Rectal smooth muscle tissue (tissue), 1 donor: ENCODE data around the gene DAZAP1.
A peak's percentile ranks its signal among the peaks of the same experiment; 100 is the strongest.

ENCODE experiments used
- H3K27ac ChIP-seq: one replicate; pipeline ENCODE4 v1.7.0; 2013; ENCODE audit warnings: low read depth, low read length, inconsistent platforms
- H3K27me3 ChIP-seq: one replicate; pipeline ENCODE4 v1.7.0; 2013; ENCODE audit warnings: low read length; ENCODE audit not compliant: control insufficient read depth, insufficient read depth
- H3K36me3 ChIP-seq: one replicate; pipeline ENCODE4 v1.7.0; 2013; ENCODE audit warnings: low read length; ENCODE audit not compliant: control insufficient read depth, insufficient read depth
- H3K4me1 ChIP-seq: one replicate; pipeline ENCODE4 v1.7.0; 2013; ENCODE audit warnings: low read length; ENCODE audit not compliant: control insufficient read depth, insufficient read depth
- H3K4me3 ChIP-seq: one replicate; pipeline ENCODE4 v1.7.0; 2013; ENCODE audit warnings: low read length
- H3K9ac ChIP-seq: one replicate; pipeline ENCODE4 v1.7.0; 2013; ENCODE audit warnings: low read length

DAZAP1 gene

DNA sequence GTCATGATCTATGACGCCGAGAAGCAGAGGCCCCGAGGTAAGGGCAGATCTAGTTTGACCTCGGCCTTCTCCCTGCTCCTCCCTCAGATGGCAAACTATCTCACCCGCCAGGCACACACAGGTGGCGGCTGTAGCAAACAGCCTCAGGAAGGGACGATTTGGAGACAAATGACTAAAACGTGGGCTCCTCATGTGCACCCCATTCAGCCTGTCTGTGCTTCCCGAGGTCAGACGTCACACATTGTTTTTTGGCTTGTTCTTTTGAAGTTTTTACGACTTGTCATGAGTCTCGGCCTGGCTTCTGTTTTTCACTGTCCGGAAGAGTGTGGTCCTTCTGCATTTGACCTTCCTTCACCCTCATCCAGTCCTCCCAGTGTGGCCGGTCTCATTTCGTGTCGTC is 15.0 kb downstream of the DAZAP1 start:
- Histone ChIP-seq H3K27ac (peak overlapping the region; percentile 63), H3K9ac (no peak overlapping the region), H3K27me3 (no peaks in the 10 kb centered on the region), H3K4me3 (no peak overlapping the region), H3K4me1 (peaks cover 7% of the 10 kb centered on the region), H3K36me3 (peaks cover 42% of the 10 kb centered on the region)

DNA sequence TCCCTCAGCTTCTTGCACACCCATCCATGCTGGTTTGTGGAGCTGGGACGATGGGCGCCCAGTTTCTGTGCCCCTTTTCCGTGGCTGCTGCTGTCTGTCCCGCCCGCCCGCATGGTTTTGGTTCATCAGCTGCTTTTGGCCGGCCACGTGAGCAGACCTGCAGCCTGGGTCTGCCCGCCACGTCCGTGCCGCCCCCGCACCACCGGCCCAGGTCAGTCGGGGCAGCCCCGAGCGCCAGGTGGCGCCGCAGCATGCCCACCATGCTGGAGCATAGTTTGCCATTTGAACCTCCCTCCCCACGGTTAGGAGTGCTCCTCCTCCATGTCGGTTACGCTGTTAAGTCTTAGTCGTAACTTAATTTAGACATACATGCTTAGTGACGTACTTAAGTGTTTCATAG is 15.6 kb downstream of the DAZAP1 start:
- H3K4me3 ChIP-seq, result no peak overlapping the region
- peaks cover 7% of the 10 kb centered on the region for H3K4me1 ChIP-seq
- H3K36me3 ChIP-seq, result peaks cover 42% of the 10 kb centered on the region
- peak overlapping the region; percentile 33 for H3K27ac ChIP-seq
- no peak overlapping the region for H3K9ac ChIP-seq
- no peaks in the 10 kb centered on the region for H3K27me3 ChIP-seq

DNA sequence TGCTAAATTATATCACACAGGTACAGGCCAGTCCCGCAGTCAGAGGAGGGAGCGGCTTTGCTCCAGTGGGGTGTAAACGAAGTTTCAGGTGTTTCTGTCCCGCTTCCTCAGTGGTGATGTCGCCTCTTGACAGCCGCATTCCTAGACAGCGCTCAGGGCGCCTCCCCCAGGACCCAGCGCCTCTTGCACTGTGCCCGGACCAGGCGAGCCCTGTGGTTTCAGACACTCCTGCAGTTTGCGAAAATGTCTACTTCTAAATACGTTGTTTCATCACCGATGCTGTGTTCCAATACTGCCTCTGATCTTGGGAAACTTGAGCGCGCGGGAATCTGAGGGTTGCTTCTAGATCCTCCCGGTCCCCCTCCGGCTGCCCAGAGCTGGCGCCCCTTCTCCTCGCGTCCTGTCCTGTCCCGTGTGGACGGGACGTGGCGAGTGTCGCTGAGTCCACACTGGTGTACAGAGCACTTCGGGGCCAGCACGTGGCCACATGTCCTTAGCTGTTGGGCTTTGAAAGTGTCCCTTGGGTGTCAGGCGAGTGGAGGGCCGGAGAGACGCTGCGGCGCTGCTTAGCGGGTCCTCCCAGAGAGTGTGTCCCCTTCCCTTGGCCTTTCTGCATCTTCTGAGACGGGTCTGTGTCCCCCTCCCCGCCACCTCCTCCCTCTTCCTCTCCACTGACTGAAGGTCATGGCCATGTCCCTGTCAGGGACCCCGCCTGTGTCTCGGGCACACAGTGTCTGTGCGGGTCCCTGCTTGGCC is 16.2 kb downstream of the DAZAP1 start:
- Histone ChIP-seq H3K27me3 (no peaks in the 10 kb centered on the region), H3K4me3 (no peak overlapping the region), H3K27ac (no peak overlapping the region), H3K9ac (no peak overlapping the region), H3K4me1 (peaks cover 7% of the 10 kb centered on the region), H3K36me3 (peaks cover 44% of the 10 kb centered on the region)

DNA sequence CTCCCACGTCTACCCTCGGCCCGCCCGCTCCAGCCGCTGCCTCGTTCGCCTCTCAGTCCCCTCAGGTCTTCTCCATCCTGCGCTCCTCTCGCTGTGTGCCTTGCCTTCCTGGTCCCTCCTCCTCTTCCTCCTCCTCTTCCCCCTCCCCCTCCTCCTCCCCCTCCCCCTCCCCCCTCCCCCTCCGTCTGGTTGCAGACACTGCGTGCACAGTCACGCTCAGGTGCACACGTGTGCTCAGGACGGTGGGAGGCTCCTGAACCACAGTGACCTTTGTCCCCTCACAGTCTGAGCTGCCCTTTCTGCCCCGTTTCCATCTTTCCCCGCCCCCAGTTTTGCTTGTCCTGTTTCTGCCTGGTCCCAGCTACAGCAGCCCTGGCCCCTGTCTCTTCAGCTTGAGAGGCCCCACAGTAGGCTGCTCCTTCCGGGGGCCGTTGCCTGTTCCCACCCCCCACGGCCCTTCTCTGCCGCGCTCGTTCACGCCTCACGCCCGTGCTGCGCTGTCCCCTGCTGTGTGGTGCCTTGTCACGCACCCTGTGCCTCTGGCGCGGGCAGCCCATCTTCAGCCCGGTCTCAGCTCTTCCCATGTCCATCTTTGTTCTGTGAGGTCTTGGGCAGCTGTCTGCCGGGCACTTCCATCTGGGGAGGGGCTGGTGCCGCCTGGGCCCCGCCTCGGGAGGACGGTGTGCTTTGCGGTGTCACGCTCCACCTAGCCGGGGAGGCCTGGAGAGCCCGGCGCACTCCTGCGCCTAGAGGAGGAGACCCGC is 17.0 kb downstream of the DAZAP1 start:
- H3K4me3 ChIP-seq, result no peak overlapping the region
- H3K9ac ChIP-seq, result no peak overlapping the region
- no peaks in the 10 kb centered on the region for H3K27me3 ChIP-seq
- H3K27ac ChIP-seq, result no peak overlapping the region
- H3K36me3 ChIP-seq, result peaks cover 42% of the 10 kb centered on the region
- peaks cover 7% of the 10 kb centered on the region for H3K4me1 ChIP-seq

DNA sequence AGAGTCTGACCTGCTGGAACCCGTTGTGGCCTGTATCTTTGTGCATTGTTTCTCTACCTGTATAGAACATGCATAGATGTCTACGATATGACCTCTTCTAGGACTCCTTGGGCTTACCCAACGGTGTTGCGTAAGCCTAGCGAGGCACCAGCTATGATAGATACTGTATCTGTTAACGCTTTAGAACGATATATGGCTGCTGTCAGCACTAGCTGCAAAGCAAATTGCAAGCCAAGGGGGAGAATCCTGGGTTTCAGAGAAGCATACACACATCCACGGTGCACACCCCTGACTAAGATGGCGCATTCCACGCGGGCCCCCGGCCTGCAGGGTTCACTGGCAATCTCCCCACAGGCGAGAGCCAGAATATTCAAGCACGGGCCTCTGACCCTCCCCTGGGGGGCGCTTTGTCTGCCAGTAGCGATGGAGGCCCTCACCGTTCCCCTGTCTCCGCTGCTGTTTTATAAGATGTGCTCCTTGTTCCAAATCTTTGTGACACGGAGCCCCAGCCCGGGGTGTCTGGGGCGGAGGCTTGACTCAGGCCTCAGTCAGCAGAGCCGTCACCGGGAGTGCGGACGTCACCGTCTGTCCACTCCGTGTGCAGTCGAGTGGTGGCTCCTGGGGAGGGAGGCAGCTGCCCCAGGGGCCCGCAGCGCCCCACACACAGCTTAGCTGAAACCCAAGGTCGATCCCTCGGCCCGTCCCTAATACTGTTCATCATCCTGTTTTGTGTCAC is 17.9 kb downstream of the DAZAP1 start:
- Histone ChIP-seq H3K4me1 (peaks cover 7% of the 10 kb centered on the region), H3K27me3 (no peaks in the 10 kb centered on the region), H3K36me3 (peaks cover 47% of the 10 kb centered on the region), H3K27ac (no peak overlapping the region), H3K4me3 (no peak overlapping the region), H3K9ac (no peak overlapping the region)

DNA sequence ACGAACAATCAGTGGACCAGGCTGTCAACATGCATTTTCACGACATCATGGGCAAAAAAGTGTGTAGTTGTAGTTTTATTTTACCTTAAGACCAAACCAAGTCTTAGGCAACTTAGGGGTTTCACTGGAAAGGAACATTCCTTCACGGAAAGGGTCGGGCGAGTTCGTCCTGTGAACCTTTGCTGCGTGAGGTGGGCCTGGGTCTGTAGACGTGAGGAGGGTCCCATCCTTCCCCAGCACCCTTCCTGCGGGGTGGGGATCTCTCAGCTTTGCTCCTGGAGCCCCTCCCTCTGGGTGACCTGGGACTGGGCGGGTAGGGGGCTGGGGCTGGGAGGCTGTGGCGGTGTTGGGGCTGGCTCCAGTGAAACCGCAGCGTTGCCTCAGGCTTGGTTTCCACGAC is 18.5 kb downstream of the DAZAP1 start:
- Histone ChIP-seq H3K4me1 (peaks cover 7% of the 10 kb centered on the region), H3K27ac (no peak overlapping the region), H3K36me3 (peaks cover 43% of the 10 kb centered on the region), H3K4me3 (no peak overlapping the region), H3K9ac (no peak overlapping the region), H3K27me3 (no peaks in the 10 kb centered on the region)

DNA sequence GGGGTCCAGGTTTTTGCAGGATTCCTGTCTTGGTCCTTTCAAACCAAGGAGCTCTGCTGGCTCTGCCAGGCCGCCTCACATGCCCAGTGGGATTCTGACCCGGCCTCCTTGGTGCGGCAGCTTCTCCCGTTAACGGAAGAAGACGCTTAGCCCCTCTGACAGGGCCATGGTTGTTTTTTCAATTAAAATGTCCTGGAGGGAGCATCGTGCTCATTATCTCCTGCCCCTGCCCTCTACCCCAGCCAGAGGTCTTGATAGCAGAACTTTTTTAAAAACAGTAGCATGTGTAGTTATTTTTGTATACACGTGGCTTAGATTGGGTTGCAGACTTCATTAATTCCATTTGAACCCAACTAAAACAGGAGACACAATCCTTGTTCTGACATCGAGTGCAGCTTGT is 19.4 kb downstream of the DAZAP1 start:
- no peak overlapping the region for H3K9ac ChIP-seq
- H3K27ac ChIP-seq, result no peak overlapping the region
- H3K4me1 ChIP-seq, result peaks cover 7% of the 10 kb centered on the region
- peaks cover 39% of the 10 kb centered on the region for H3K36me3 ChIP-seq
- H3K4me3 ChIP-seq, result no peak overlapping the region
- H3K27me3 ChIP-seq, result no peaks in the 10 kb centered on the region

DNA sequence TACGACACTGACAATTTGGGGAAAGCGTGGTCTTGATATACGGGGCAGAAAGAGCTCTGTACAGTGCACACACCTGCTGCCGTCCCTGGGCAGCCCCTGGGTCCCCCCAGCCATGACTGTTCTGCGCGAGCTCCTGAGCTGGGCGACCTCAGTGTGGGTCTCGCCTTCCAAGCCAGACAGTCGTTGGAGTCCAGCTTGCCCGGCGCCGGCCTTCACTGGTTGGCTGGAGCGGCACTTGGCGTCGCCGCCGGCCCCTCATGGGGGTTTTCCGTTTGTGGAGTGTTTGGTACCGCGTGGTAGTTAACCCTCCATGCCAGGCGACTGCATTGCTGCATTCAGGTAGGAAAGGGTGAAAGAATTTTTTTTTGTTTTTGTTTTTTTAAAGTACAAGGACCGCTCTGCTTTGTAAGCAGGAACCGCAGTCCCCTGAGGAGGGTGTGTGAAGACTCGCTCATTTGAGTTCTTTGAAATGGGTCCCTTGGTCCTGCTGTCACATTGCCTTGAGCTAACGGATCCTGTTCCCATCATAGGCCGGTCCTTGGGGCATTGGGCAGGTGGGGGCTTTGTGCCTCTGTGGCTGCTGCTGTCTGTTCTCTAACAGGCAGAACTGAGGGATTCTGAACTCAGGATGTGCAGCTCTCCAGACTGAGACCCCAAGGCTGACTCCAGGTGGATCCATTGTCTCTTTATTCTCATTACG is 20.0 kb downstream of the DAZAP1 start:
- H3K27me3 ChIP-seq, result no peaks in the 10 kb centered on the region
- H3K9ac ChIP-seq, result no peak overlapping the region
- H3K27ac ChIP-seq, result no peak overlapping the region
- H3K4me1 ChIP-seq, result peaks cover 4% of the 10 kb centered on the region
- no peak overlapping the region for H3K4me3 ChIP-seq
- H3K36me3 ChIP-seq, result peaks cover 39% of the 10 kb centered on the region

DNA sequence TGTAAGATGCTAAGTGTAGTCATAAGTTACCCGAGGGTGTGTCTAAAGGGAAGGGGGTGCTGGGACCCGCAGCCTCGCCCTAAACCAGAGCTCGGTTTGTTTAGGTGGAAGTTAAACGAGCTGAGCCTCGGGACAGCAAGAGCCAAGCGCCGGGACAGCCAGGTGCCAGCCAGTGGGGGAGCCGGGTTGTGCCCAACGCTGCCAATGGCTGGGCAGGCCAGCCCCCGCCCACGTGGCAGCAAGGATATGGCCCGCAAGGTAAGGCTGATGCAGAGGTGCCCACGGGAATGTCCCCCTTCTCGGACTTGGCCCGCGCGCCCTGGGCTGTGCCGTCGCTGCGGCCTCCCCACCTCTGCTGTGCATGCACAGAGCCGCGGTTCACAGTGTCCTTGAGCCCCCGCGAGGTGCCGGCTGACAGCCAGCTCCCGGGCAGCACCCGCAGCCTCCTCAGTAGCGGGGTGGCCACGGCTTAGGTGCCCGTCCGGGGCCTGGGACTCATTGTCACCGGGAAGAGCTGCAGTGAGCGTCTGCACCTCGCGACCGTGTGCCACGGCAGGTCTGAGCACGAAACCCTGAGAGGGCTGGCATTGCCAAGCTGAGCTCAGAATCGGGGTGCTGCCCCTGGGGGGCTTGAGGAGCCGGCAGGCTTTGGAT is 21.5 kb downstream of the DAZAP1 start:
- no peaks in the 10 kb centered on the region for H3K27me3 ChIP-seq
- peaks cover 34% of the 10 kb centered on the region for H3K36me3 ChIP-seq
- H3K4me1 ChIP-seq, result no peaks in the 10 kb centered on the region
- no peak overlapping the region for H3K9ac ChIP-seq
- H3K27ac ChIP-seq, result no peak overlapping the region
- H3K4me3 ChIP-seq, result no peak overlapping the region

DNA sequence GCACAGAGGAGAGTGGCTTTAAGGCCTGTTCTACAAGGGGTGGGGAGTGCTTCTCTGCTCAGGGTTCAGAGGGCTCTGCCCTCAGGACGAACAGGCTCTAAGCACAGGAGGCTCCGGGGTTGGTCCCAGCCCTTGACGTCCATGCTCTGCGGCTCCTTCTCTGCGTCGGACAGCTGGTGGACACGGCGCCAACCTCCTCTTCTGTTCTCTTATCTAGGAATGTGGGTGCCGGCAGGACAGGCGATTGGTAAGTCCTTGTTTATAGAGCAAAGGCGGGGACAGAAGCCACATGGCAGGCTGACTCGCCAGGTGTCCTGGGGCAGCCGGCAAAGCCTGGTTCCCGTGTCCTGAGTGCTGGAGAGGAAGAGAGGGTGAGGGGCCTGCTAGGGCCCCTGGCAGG is 22.4 kb downstream of the DAZAP1 start:
- Histone ChIP-seq H3K4me1 (no peaks in the 10 kb centered on the region), H3K27ac (no peak overlapping the region), H3K4me3 (no peak overlapping the region), H3K27me3 (no peaks in the 10 kb centered on the region), H3K9ac (no peak overlapping the region), H3K36me3 (peaks cover 39% of the 10 kb centered on the region)

DNA sequence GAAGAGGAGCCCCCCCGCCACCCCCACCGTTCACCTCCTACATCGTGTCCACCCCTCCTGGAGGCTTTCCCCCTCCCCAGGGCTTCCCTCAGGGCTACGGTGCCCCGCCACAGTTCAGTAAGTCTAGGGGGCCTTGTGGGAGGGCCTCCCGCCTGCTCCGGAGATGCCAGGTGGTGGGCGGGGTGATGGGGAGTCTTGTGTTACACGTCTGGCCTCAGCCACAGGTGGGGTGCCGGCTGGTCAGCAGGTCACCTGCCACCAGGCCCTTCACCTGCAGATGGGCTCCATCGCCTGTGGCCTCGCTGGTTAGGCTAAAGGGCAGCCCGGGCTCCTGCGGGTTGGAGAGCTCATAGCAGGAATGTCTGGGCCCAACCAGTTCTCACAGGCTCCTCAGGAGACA is 22.9 kb downstream of the DAZAP1 start:
- H3K9ac ChIP-seq, result no peak overlapping the region
- no peak overlapping the region for H3K27ac ChIP-seq
- H3K27me3 ChIP-seq, result no peaks in the 10 kb centered on the region
- no peak overlapping the region for H3K4me3 ChIP-seq
- H3K36me3 ChIP-seq, result peaks cover 35% of the 10 kb centered on the region
- no peaks in the 10 kb centered on the region for H3K4me1 ChIP-seq
